ENCODE results near the gene ANXA2R. TPM values are rescaled to one million over a fixed set of nuclear protein-coding genes. Genes with fewer than 3 reads are reported as not detected.

ANXA2R gene
- total RNA-seq, 2 experiments from 2014 or later: 11.4 to 13.5 TPM

GRCh38 chr5:43051684-43052083 lies 11.6 kb upstream of the ANXA2R start:
- DNase-seq (ENCODE audit: low spot score): no peak
- H3K27ac ChIP-seq (ENCODE audit: low read depth, low read length, poor library complexity, severe bottlenecking): no peak overlapping the region
- no peaks in the 10 kb centered on the region for H3K9me3 ChIP-seq (ENCODE audit: low read length)
- H3K79me2 ChIP-seq (ENCODE audit: insufficient read depth, low read depth, low read length): no peaks in the 10 kb centered on the region
- no TSS peak for BruUV-seq (replicated peaks)
- TF ChIP-seq CTCF (conservative IDR thresholded peaks at IDR 0.05; ENCODE audit: low read length): no peak
- TF ChIP-seq EZH2phosphoT487 (IDR thresholded peaks at IDR 0.05; ENCODE audit: borderline replicate concordance, low read depth, low read length): no peak
- H3K4me1 ChIP-seq (ENCODE audit: insufficient read depth, low read length, poor library complexity, severe bottlenecking): peaks cover 9% of the 10 kb centered on the region
- no peaks in the 10 kb centered on the region for H3K36me3 ChIP-seq (ENCODE audit: insufficient read depth, low read length)
- POLR2A ChIA-PET: interaction anchor here (0.6 to 1.0 kb wide), 4 partner anchors 10 to 429 kb away, joined by 3 to 4 read pairs (median 3); no protein-coding TSS in a partner anchor
- H3K4me2 ChIP-seq (ENCODE audit: low read length): no peak overlapping the region
- no peak overlapping the region for H3K4me3 ChIP-seq (ENCODE audit: low read depth, low read length, poor library complexity, severe bottlenecking)
- CTCF ChIA-PET (ENCODE audit: unreplicated experiment): no interaction called here
- no peaks in the 10 kb centered on the region for H4K20me1 ChIP-seq (ENCODE audit: insufficient read depth, low read length)
- intact Hi-C loops (cut with micrococcal nuclease; ENCODE audit: unreplicated experiment): no loop called here
- no peaks in the 10 kb centered on the region for H3K9me2 ChIP-seq (ENCODE audit: insufficient read depth, low read length)
- H2AFZ ChIP-seq (ENCODE audit: low read length): no peak overlapping the region

GRCh38 chr5:43050384-43050783 lies 10.3 kb upstream of the ANXA2R start:
- no peaks in the 10 kb centered on the region for H3K36me3 ChIP-seq (ENCODE audit: insufficient read depth, low read length)
- H3K79me2 ChIP-seq (ENCODE audit: insufficient read depth, low read depth, low read length): no peaks in the 10 kb centered on the region
- no peak for DNase-seq (ENCODE audit: low spot score)
- CTCF ChIA-PET (ENCODE audit: unreplicated experiment): interaction anchor here (1.0 kb wide), 1 partner anchor 9 kb away, joined by 4 read pairs; no protein-coding TSS in a partner anchor
- no peaks in the 10 kb centered on the region for H3K9me2 ChIP-seq (ENCODE audit: insufficient read depth, low read length)
- no peaks in the 10 kb centered on the region for H4K20me1 ChIP-seq (ENCODE audit: insufficient read depth, low read length)
- POLR2A ChIA-PET: interaction anchor here (1.3 to 1.5 kb wide), 2 partner anchors 30 to 40 kb away, joined by 3 to 4 read pairs; no protein-coding TSS in a partner anchor
- TF ChIP-seq CTCF (conservative IDR thresholded peaks at IDR 0.05; ENCODE audit: low read length) (no peak), EZH2phosphoT487 (IDR thresholded peaks at IDR 0.05; ENCODE audit: borderline replicate concordance, low read depth, low read length) (no peak)
- no peak overlapping the region for H3K4me3 ChIP-seq (ENCODE audit: low read depth, low read length, poor library complexity, severe bottlenecking)
- H3K4me2 ChIP-seq (ENCODE audit: low read length): no peak overlapping the region
- H3K27ac ChIP-seq (ENCODE audit: low read depth, low read length, poor library complexity, severe bottlenecking): no peak overlapping the region
- no TSS peak for BruUV-seq (replicated peaks)
- no peaks in the 10 kb centered on the region for H3K9me3 ChIP-seq (ENCODE audit: low read length)
- peaks cover 9% of the 10 kb centered on the region for H3K4me1 ChIP-seq (ENCODE audit: insufficient read depth, low read length, poor library complexity, severe bottlenecking)
- intact Hi-C loops (cut with micrococcal nuclease; ENCODE audit: unreplicated experiment): no loop called here
- H2AFZ ChIP-seq (ENCODE audit: low read length): no peak overlapping the region

GRCh38 chr5:43049236-43049635 lies 9.1 kb upstream of the ANXA2R start:
- H3K9me2 ChIP-seq (ENCODE audit: insufficient read depth, low read length): no peaks in the 10 kb centered on the region
- H4K20me1 ChIP-seq (ENCODE audit: insufficient read depth, low read length): no peaks in the 10 kb centered on the region
- peaks cover 11% of the 10 kb centered on the region for H3K4me1 ChIP-seq (ENCODE audit: insufficient read depth, low read length, poor library complexity, severe bottlenecking)
- no peak overlapping the region for H3K27ac ChIP-seq (ENCODE audit: low read depth, low read length, poor library complexity, severe bottlenecking)
- intact Hi-C loops (cut with micrococcal nuclease; ENCODE audit: unreplicated experiment): no loop called here
- no peak overlapping the region for H3K4me2 ChIP-seq (ENCODE audit: low read length)
- no peaks in the 10 kb centered on the region for H3K36me3 ChIP-seq (ENCODE audit: insufficient read depth, low read length)
- ChIA-PET POLR2A (interaction anchor here (0.6 kb wide), 1 partner anchor 56 kb away, joined by 3 read pairs; no protein-coding TSS in a partner anchor), CTCF (ENCODE audit: unreplicated experiment) (no interaction called here)
- H3K9me3 ChIP-seq (ENCODE audit: low read length): no peaks in the 10 kb centered on the region
- BruUV-seq (replicated peaks): no TSS peak
- no peak overlapping the region for H3K4me3 ChIP-seq (ENCODE audit: low read depth, low read length, poor library complexity, severe bottlenecking)
- no peak overlapping the region for H2AFZ ChIP-seq (ENCODE audit: low read length)
- no peaks in the 10 kb centered on the region for H3K79me2 ChIP-seq (ENCODE audit: insufficient read depth, low read depth, low read length)
- no peak for DNase-seq (ENCODE audit: low spot score)
- TF ChIP-seq CTCF (conservative IDR thresholded peaks at IDR 0.05; ENCODE audit: low read length) (no peak), EZH2phosphoT487 (IDR thresholded peaks at IDR 0.05; ENCODE audit: borderline replicate concordance, low read depth, low read length) (no peak)
